Stimulated activated CD8-positive, alpha-beta memory T cell treated with anti-CD3 and anti-CD28 coated beads, Interleukin-7, amount 100 ng/mL, for 24 hours (primary cell): ENCODE results near the gene PCP4L1.
"Not testable (repeated sequence)": the region's sequence is repeated elsewhere in the genome, so short reads cannot be mapped to it uniquely, and the experiment has no call there.

Experiments
- DNase-seq: peaks from one replicate; pipeline ENCODE4 v3.0.0-alpha.2; 2020; ENCODE audit warnings: low read depth

The PCP4L1 gene

DNA sequence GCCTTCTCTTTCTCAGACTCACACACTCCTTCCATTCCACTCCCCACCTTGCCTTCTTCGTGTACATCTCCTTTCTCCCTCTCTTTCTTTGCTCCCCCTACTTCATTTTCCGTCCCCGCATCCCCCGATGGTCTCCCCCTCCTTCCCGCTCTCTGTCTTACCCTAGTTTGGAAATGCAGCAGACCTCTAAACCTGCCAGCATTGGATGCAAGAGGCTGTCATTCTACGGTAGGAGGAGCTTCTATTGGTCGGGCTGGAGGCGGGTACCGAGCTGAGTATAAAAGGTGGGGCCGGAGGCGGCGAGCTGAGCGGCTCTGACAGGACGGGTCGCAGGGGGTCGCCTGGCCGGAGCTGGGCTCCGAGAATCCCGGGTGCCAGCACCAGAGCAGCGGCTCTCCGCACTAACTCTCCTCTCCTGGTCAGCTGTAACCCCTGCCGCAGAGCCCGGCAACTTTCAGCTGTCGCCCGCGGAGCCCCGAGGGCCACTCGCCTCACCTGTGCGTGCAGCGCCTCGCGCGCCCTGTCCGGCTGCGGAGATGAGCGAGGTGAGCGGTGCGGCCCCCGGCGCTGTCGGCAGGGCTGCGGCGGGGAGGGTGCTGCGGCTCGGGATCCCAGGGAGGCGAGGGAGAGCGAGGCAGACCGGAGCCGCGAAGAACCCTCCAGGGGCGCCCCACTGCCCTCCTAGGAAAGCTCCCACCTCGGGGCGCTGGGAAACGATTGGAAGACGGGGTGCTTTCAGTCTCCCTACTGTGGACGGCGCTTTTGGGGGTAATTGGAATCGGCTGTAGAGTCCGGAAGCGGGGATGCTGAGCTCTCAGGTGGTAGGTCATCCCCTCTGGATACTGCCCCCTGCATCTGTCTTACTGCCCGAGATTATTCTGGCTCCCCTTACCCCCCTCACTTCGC, at the start of gene PCP4L1:
TSS of gene PCP4L1 (plus strand) at position 307 of the 906 bp plus-strand sequence. CDS start at position 537, 230 bp downstream.
- DNase-seq = peak; percentile 21

GRCh38 chr1:161209790-161210409, 48.6 kb upstream of the PCP4L1 start:
- DNase-seq = no peak

GRCh38 chr1:161214369-161214768, 44.2 kb upstream of the PCP4L1 start:
- no peak for DNase-seq

DNA sequence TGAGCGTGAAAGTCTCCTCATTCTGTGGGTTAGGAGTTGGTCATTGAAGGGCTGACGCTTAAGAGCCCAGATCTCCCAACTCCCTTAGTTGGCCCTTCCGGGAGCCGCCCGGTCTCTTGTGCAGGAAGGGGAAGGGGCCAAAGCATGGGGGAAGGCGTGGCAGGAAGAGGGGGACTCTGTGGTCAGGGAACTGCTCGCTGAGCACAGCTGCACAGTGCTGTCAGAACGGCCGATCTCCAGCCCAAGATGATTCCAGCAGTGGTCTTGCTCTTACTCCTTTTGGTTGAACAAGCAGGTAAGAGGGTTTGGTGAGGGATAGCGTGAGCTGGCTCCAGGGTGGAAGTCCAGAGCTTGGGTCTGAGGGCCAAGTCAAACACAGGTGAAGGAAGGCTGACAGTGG, 43.5 kb upstream of the PCP4L1 start, which contains the start of gene FCER1G:
TSS of gene FCER1G (plus strand) at position 220 of the 400 bp plus-strand sequence. CDS start at position 247, 27 bp downstream.
- DNase-seq = no peak

DNA sequence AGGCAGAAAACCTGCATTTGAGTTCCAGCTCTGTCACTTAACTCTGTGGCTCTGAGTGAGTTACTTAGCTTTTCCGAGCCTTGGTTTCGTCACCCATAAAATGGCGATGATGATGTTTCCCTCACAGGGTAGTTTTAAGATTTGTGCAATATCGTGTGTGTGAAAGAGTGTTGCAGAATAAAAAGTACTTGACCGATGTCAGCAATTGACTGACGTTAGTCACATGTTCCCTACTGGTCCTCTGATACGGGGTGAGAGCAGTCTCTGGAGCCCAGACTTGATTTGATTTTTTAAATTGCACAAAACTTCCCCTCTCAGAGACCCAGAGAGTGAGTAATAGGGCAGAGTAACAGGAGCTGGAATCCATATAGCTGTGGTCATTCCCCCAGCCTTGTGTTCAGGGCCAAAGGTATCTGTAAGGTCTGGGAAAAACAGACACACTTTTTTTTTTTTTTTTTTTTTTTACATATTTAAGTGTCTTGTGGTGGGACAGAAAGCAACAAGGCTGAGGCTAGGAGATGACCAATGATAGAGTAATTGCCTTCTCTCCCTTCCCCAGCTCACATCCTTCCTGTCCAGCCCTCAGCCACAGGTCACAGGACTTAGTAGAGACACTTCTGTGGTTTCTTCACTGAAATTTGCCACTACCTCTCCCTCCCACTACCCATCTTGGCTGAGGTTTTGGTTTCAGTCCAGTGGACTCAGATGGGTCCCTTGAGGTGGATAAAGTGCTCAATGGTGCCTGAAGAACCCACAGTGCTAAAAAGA, 41.4 kb upstream of the PCP4L1 start:
- DNase-seq = no peak

DNA sequence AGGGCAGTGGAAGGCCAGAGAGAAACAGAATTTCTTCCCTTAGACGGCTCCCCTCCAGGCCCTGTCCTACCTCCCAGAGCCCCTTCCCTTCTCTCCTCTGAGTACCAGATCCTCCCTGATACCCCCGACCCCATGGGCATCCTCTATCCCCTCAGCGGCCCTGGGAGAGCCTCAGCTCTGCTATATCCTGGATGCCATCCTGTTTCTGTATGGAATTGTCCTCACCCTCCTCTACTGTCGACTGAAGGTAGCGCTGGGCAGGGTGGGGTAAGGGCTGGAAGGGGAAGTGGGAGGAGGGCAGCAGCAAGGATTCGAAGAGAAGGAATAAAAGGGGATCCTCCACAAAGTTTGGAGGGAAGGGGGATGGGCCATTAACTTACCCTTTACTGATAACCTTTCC, 40.7 kb upstream of the PCP4L1 start:
- DNase-seq = no peak

- DNase-seq = no peak
Observed at GRCh38 chr1:161218301-161219077, 40.1 kb upstream of the PCP4L1 start.

GRCh38 chr1:161219078-161219892, 39.3 kb upstream of the PCP4L1 start:
- no peak for DNase-seq

GRCh38 chr1:161220002-161220401, 38.5 kb upstream of the PCP4L1 start:
- no peak for DNase-seq

- DNase-seq = no peak
Observed at GRCh38 chr1:161222175-161223019, 36.1 kb upstream of the PCP4L1 start.

- no peak for DNase-seq
Observed at GRCh38 chr1:161223805-161224694, 34.5 kb upstream of the PCP4L1 start.

- not testable (repeated sequence) for DNase-seq
Observed at GRCh38 chr1:161224695-161225087, 33.9 kb upstream of the PCP4L1 start.

DNA sequence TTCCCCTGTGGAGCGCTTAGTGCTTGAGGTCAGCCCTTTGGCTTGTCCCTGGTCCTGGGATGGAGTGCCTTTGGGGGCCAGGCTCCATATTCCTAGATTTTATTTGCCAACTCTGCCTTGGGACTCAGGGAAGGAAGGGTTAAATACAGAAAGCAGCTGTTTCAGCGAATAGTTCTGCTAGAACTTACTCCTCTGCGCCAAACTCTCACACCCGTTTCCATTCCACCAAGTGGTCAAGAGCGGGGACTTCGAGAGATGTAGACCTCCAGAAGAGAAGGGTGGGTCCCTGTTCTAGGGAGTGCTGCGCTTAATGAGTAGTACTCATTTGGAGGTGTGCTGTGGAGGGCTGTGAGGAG, 33.4 kb upstream of the PCP4L1 start:
- DNase-seq = no peak

DNA sequence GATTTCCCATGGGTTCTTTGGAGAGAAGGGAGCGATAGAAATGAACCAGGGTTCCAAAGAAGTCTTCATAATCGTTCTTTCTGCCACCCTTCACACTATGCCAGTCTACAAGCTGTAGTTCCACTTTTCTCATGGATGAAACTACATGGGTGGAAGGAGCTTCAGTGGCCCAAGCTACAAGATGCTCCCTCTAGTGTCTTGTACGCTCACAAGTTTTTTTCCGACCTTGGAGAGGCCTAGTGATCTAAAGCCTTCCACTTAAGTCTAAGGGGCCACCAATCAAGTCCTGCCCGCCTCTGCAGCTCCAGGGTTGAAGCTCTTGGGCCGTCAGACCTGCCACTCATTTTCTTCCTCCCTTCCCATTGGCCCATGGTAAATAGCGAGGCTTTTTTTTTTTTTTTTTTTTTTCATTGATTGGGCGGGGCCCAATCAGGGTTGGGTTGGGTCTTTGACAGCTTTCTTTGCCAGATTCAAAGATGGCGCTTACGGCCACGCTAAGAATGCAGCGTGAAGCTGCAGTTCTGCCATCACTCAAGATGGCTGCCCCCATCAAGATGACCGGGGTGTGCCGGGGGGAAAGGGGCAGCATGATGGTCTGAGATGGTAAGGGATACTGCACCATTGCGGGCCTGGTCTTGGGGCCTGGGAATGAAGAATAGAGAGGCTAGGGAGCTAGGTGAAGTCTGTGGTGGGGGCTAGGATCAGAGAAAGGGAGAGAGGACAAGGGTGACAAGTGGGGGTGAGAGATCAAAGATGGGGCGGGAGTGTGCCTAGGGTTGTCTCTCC, 32.8 kb upstream of the PCP4L1 start, which contains the start of gene TOMM40L:
TSS of gene TOMM40L (plus strand) at position 527 of the 786 bp plus-strand sequence. CDS start 430 bp downstream, outside the sequence.
- DNase-seq = peak; percentile 67

- DNase-seq = no peak
Observed at GRCh38 chr1:161226320-161226711, 32.2 kb upstream of the PCP4L1 start.

GRCh38 chr1:161226759-161227158, 31.8 kb upstream of the PCP4L1 start:
- DNase-seq = no peak

- peak; percentile 88 for DNase-seq
Observed at GRCh38 chr1:161227196-161227871, 31.2 kb upstream of the PCP4L1 start.
